Measurements from ENCODE around the gene RABGAP1L. TPM values are rescaled to one million over a fixed set of nuclear protein-coding genes. Genes with fewer than 3 reads are reported as not detected.

Gene RABGAP1L
- total and polyA plus RNA-seq, 2 of the 4 experiments (the other 2 are of a cell fraction) = 7.9 to 26.7 TPM

DNA sequence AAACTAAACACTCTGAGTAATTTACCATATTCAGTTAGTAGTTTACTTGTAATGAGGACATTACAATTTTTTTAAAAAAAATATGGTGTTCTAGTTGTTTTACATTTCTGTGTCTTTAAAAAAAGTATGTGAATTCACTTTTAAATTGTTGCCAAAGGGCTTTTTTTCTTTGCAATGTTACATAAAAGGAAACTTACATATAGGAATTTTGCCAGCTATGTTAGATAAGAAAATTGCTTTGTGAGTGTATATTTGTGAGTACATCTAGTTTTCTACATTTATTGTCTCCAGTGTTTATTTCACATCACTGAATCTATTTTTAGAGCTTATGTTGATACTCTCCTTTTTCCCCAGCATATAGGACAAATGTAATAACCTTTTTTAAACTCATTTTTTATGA is 495.2 kb downstream of the RABGAP1L start:
- in situ Hi-C loops (cut with MboI; ENCODE audit: low sequenced_read_pairs) = no loop called here
- ChIA-PET POLR2A (ENCODE audit: unreplicated experiment) (no interaction called here), CTCF (no interaction called here)
- H4K8ac ChIP-seq (ENCODE audit: low read depth in 2 of 2, low read length in 2 of 2) = no peak overlapping the region
- no peaks in the 10 kb centered on the region for H3K9me3 ChIP-seq (ENCODE audit: control insufficient read depth, insufficient read depth, low read length)
- dilution Hi-C loops (cut with HindIII; ENCODE audit: low sequenced_read_pairs, unreplicated experiment) = no loop called here
- ATAC-seq (ENCODE audit: low read depth) (no peak), DNase-seq (no peak)
- H2BK120ac ChIP-seq (ENCODE audit: low read depth, low read length) = no peak overlapping the region
- H2AK5ac ChIP-seq (ENCODE audit: low read depth, low read length) = no peak overlapping the region
- no peak overlapping the region for H2AFZ ChIP-seq (replicated peaks; ENCODE audit: low read length, poor library complexity)
- H3K79me1 ChIP-seq (ENCODE audit: low read depth in 1 of 2, low read length in 2 of 2) = no peaks in the 10 kb centered on the region
- H2BK5ac ChIP-seq (ENCODE audit: low read depth, low read length, poor library complexity, severe bottlenecking) = no peak overlapping the region
- no peak overlapping the region for H3K14ac ChIP-seq (replicated peaks; ENCODE audit: low read depth, low read length)
- H3K23ac ChIP-seq (ENCODE audit: low read depth, low read length) = no peak overlapping the region
- no peak overlapping the region for H3K4me2 ChIP-seq (ENCODE audit: low read depth, low read length)
- H3K4me3 ChIP-seq (ENCODE audit: insufficient read depth, low read depth, low read length) = no peak overlapping the region
- H3K9ac ChIP-seq (ENCODE audit: low read depth, low read length) = no peak overlapping the region
- H3K9me1 ChIP-seq (ENCODE audit: insufficient read depth, low read length) = no peaks in the 10 kb centered on the region
- intact Hi-C loops (cut with micrococcal nuclease) = no loop called here
- no TSS peak for BruUV-seq (replicated peaks)
- H2AK9ac ChIP-seq (replicated peaks; ENCODE audit: low read depth, low read length, poor library complexity) = no peak overlapping the region
- H3K18ac ChIP-seq (ENCODE audit: low read depth, low read length) = no peak overlapping the region
- TF ChIP-seq RAD21 (IDR thresholded peaks at IDR 0.05; ENCODE audit: low read length) (no peak), CEBPB (IDR thresholded peaks at IDR 0.05; ENCODE audit: low read depth, low read length) (no peak), MAFK (IDR thresholded peaks at IDR 0.05; ENCODE audit: low read depth, low read length) (no peak), RFX5 (IDR thresholded peaks at IDR 0.05; ENCODE audit: low read depth, low read length) (no peak), NFE2L2 (IDR thresholded peaks at IDR 0.05; ENCODE audit: low read depth, low read length) (no peak)
- TF ChIP-seq, protein P1, sequence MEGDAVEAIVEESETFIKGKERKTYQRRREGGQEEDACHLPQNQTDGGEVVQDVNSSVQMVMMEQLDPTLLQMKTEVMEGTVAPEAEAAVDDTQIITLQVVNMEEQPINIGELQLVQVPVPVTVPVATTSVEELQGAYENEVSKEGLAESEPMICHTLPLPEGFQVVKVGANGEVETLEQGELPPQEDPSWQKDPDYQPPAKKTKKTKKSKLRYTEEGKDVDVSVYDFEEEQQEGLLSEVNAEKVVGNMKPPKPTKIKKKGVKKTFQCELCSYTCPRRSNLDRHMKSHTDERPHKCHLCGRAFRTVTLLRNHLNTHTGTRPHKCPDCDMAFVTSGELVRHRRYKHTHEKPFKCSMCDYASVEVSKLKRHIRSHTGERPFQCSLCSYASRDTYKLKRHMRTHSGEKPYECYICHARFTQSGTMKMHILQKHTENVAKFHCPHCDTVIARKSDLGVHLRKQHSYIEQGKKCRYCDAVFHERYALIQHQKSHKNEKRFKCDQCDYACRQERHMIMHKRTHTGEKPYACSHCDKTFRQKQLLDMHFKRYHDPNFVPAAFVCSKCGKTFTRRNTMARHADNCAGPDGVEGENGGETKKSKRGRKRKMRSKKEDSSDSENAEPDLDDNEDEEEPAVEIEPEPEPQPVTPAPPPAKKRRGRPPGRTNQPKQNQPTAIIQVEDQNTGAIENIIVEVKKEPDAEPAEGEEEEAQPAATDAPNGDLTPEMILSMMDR (conservative IDR thresholded peaks at IDR 0.05; ENCODE audit: low read depth, low read length) = no peak
- TF ChIP-seq, protein P2, sequence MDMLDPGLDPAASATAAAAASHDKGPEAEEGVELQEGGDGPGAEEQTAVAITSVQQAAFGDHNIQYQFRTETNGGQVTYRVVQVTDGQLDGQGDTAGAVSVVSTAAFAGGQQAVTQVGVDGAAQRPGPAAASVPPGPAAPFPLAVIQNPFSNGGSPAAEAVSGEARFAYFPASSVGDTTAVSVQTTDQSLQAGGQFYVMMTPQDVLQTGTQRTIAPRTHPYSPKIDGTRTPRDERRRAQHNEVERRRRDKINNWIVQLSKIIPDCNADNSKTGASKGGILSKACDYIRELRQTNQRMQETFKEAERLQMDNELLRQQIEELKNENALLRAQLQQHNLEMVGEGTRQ (IDR thresholded peaks at IDR 0.05; ENCODE audit: low read depth, low read length) = no peak
- H2BK15ac ChIP-seq (ENCODE audit: low read depth, low read length) = no peak overlapping the region
- H4K5ac ChIP-seq (ENCODE audit: low read depth, low read length) = no peak overlapping the region
- H3K4me1 ChIP-seq (ENCODE audit: control insufficient read depth, insufficient read depth, low read length) = no peaks in the 10 kb centered on the region
- no peaks in the 10 kb centered on the region for H4K20me1 ChIP-seq (ENCODE audit: insufficient read depth, low read length)
- H3K27me3 ChIP-seq (ENCODE audit: control insufficient read depth, insufficient read depth, low read length) = no peaks in the 10 kb centered on the region
- no peak overlapping the region for H2BK20ac ChIP-seq (ENCODE audit: low read depth, low read length)
- no peak overlapping the region for H3K27ac ChIP-seq (ENCODE audit: insufficient read depth, low read length)
- H3K56ac ChIP-seq (ENCODE audit: extremely low read depth, insufficient read depth, low read length) = no peak overlapping the region
- H4K91ac ChIP-seq (ENCODE audit: insufficient read depth, low read depth, low read length) = no peak overlapping the region
- H3K4ac ChIP-seq (ENCODE audit: low read depth, low read length) = no peak overlapping the region
- H3K36me3 ChIP-seq (ENCODE audit: control insufficient read depth, insufficient read depth, low read length) = no peaks in the 10 kb centered on the region
